Upper lobe of left lung (tissue), 6 donors: ENCODE results near the gene NCOA4. TPM values are rescaled to one million over a fixed set of nuclear protein-coding genes. Genes with fewer than 3 reads are reported as not detected.

Experiments used
- ATAC-seq, 2 donors: fragments of 200-7000 bp; cut with Tn5 transposase; one replicate each; pipeline ENCODE4 v1.9.1; 2022; ENCODE audit warnings: mild to moderate bottlenecking in 2 of 2, moderate library complexity in 2 of 2; ENCODE audit not compliant: low FRiP score in 2 of 2
- DNase-seq, 2 donors: peaks; one replicate each; pipeline ENCODE4 v3.0.0-alpha.2; 2019 to 2020
- H3K27ac ChIP-seq, 4 donors: fragments of 200-600 bp; sonication (generic); one replicate each; pipeline ENCODE4 v1.5.1; 2016 to 2019
- H3K27me3 ChIP-seq, 4 donors: fragments of 200-600 bp; sonication (generic); one replicate each; pipeline ENCODE4 v1.5.1; 2017 to 2019
- H3K36me3 ChIP-seq, 4 donors: fragments of 200-600 bp; sonication (generic); one replicate each; pipeline ENCODE4 v1.5.1; 2016 to 2019
- H3K4me1 ChIP-seq, 4 donors: fragments of 200-600 bp; sonication (generic); one replicate each; pipeline ENCODE4 v1.5.1; 2018 to 2019
- H3K4me3 ChIP-seq, 4 donors: fragments of 200-600 bp; sonication (generic); one replicate each; pipeline ENCODE4 v1.5.1; 2017 to 2019; ENCODE audit warnings: mild to moderate bottlenecking in 2 of 4, moderate library complexity in 1 of 4
- H3K9me3 ChIP-seq, 4 donors: fragments of 200-600 bp; sonication (generic); one replicate each; pipeline ENCODE4 v1.5.1; 2018 to 2019
- CTCF ChIP-seq, 6 experiments: fragments of 450-650 bp in 4 of 6; fragments of 200-600 bp in 2 of 6; sonication (generic) in 2 of 6; IDR thresholded peaks; one replicate each; pipeline ENCODE4 v1.5.1; 2016 to 2019; ENCODE audit warnings: antibody characterized with exemption in 6 of 6
- EP300 ChIP-seq, 4 donors: sonication (generic); formaldehyde crosslinking; IDR thresholded peaks; one replicate each; pipeline ENCODE4 v1.5.1; 2017; ENCODE audit warnings: antibody characterized with exemption in 4 of 4, control low read depth in 2 of 4
- POLR2A ChIP-seq, 4 donors: fragments of 450-650 bp; IDR thresholded peaks; one replicate each; pipeline ENCODE4 v1.5.1; 2016 to 2017; ENCODE audit warnings: antibody characterized with exemption in 4 of 4, mild to moderate bottlenecking in 2 of 4
- POLR2AphosphoS5 ChIP-seq, 2 donors: sonication (generic); formaldehyde crosslinking; IDR thresholded peaks; one replicate each; pipeline ENCODE4 v1.5.1; 2017; ENCODE audit warnings: antibody characterized with exemption in 2 of 2
- WGBS, 2 donors: methylation state at CpG; one replicate each; pipeline ENCODE4 v1.1.5; 2017 to 2018; 5-methylcytosine and 5-hydroxymethylcytosine counted together
- total RNA-seq, 6 donors: library from RNA; depleted of rRNA in 4 of 6; stranded (reverse); fragments of >200 nt in 4 of 6; gene quantifications; one replicate each; pipeline versions ENCODE4 v1.1.0 to v1.2.1, GENCODE V29; 2016 to 2021
- donor health status: DM: no; HTN: no; CAD: no; lungs with moderate emphysema.
- donor health status: DM: no; HTN: yes; CAD: no; lungs with severe emphysema.

NCOA4 gene
- total RNA-seq, 6 donors from 2014 or later, result 57.6 to 184 (median 144) TPM

GRCh38 chr10:46075869-46076268 lies 45.4 kb upstream of the NCOA4 start:
- H3K4me3 ChIP-seq, result no peak overlapping the region
- no peak for DNase-seq
- no peak for TF ChIP-seq POLR2A (IDR thresholded peaks at IDR 0.05)
- WGBS, 2 donors, result 88 to 92% methylated on average over 3 of the region's 3 CpGs
- no peaks in the 10 kb centered on the region for H3K27me3 ChIP-seq
- H3K36me3 ChIP-seq, result no peaks in the 10 kb centered on the region
- H3K4me1 ChIP-seq, result no peaks in the 10 kb centered on the region
- no peak for ATAC-seq
- no peaks in the 10 kb centered on the region for H3K9me3 ChIP-seq
- no peak overlapping the region for H3K27ac ChIP-seq

GRCh38 chr10:46074196-46074946 lies 43.9 kb upstream of the NCOA4 start:
- H3K27me3 ChIP-seq, result no peaks in the 10 kb centered on the region
- no peak for ATAC-seq
- TF ChIP-seq CTCF (IDR thresholded peaks at IDR 0.05) (no peak), POLR2AphosphoS5 (IDR thresholded peaks at IDR 0.05) (no peak), EP300 (IDR thresholded peaks at IDR 0.05) (no peak), POLR2A (IDR thresholded peaks at IDR 0.05) (no peak)

GRCh38 chr10:46073564-46073963 lies 43.1 kb upstream of the NCOA4 start:
- 100% methylated on average over 1 of the region's 1 CpG for WGBS, 2 donors
- H3K27ac ChIP-seq, result no peak overlapping the region
- H3K27me3 ChIP-seq, result no peaks in the 10 kb centered on the region
- no peak for TF ChIP-seq CTCF (IDR thresholded peaks at IDR 0.05)
- TF ChIP-seq POLR2AphosphoS5 (IDR thresholded peaks at IDR 0.05), result no peak
- TF ChIP-seq POLR2A (IDR thresholded peaks at IDR 0.05), result no peak
- no peak for TF ChIP-seq EP300 (IDR thresholded peaks at IDR 0.05)
- ATAC-seq, result no peak
- no peaks in the 10 kb centered on the region for H3K36me3 ChIP-seq
- no peaks in the 10 kb centered on the region for H3K9me3 ChIP-seq
- no peaks in the 10 kb centered on the region for H3K4me1 ChIP-seq
- no peak for DNase-seq
- H3K4me3 ChIP-seq, result no peak overlapping the region

More at GRCh38 chr10:46074196-46074946, 43.9 kb upstream of the NCOA4 start:
- Histone ChIP-seq H3K9me3 (no peaks in the 10 kb centered on the region), H3K27ac (no peak overlapping the region), H3K4me1 (no peaks in the 10 kb centered on the region), H3K36me3 (no peaks in the 10 kb centered on the region), H3K4me3 (no peak overlapping the region)
- 44 to 68% methylated on average over 4 of the region's 4 CpGs for WGBS, 2 donors
- DNase-seq, result no peak

GRCh38 chr10:46070749-46071148 lies 40.3 kb upstream of the NCOA4 start:
- DNase-seq (no peak), ATAC-seq (no peak)
- TF ChIP-seq EP300 (IDR thresholded peaks at IDR 0.05), result no peak
- TF ChIP-seq CTCF (IDR thresholded peaks at IDR 0.05), result no peak
- no peak for TF ChIP-seq POLR2A (IDR thresholded peaks at IDR 0.05)
- TF ChIP-seq POLR2AphosphoS5 (IDR thresholded peaks at IDR 0.05), result no peak
- Histone ChIP-seq H3K27ac (no peak overlapping the region), H3K27me3 (no peaks in the 10 kb centered on the region), H3K36me3 (no peaks in the 10 kb centered on the region), H3K4me3 (no peak overlapping the region), H3K4me1 (no peaks in the 10 kb centered on the region), H3K9me3 (no peaks in the 10 kb centered on the region)
- 55 to 61% methylated on average over 6 of the region's 6 CpGs for WGBS, 2 donors

GRCh38 chr10:46069771-46070463 lies 39.5 kb upstream of the NCOA4 start:
- Histone ChIP-seq H3K9me3 (no peaks in the 10 kb centered on the region), H3K27me3 (no peaks in the 10 kb centered on the region), H3K36me3 (no peaks in the 10 kb centered on the region), H3K27ac (no peak overlapping the region), H3K4me1 (no peaks in the 10 kb centered on the region), H3K4me3 (no peak overlapping the region)
- ATAC-seq, result no peak
- TF ChIP-seq POLR2AphosphoS5 (IDR thresholded peaks at IDR 0.05) (no peak), CTCF (IDR thresholded peaks at IDR 0.05) (no peak), EP300 (IDR thresholded peaks at IDR 0.05) (no peak), POLR2A (IDR thresholded peaks at IDR 0.05) (no peak)
- DNase-seq, result no peak
- WGBS, 2 donors, result 53 to 65% methylated on average over 6 of the region's 6 CpGs
